Glomerular visceral epithelial cell (primary cell): Measurements from ENCODE around the gene FPR1.
A peak's percentile ranks its signal among the peaks of the same experiment; 100 is the strongest.

Experiments
- DNase-seq: peaks from one replicate; pipeline ENCODE4 v3.0.0-alpha.2; 2016; ENCODE audit errors: extremely low spot score

Gene FPR1

GRCh38 chr19:51751655-51752054 is at the start of gene FPR1:
FPR1 (minus strand) TSS chr19:51751878; CDS start chr19:51746994, 4,884 bp downstream.
- peak; percentile 89 for DNase-seq

- peak; percentile 4 for DNase-seq
Observed at GRCh38 chr19:51800473-51801244, 49.0 kb upstream of the FPR1 start.

GRCh38 chr19:51799774-51800472 is 48.2 kb upstream of the FPR1 start:
- DNase-seq = no peak

- DNase-seq = peak; percentile 96
Observed at GRCh38 chr19:51799034-51799773, 47.5 kb upstream of the FPR1 start.

- no peak for DNase-seq
Observed at GRCh38 chr19:51798062-51798461, 46.4 kb upstream of the FPR1 start.

- no peak for DNase-seq
Observed at GRCh38 chr19:51797480-51797879, 45.8 kb upstream of the FPR1 start.

GRCh38 chr19:51796195-51796679 is 44.6 kb upstream of the FPR1 start:
- no peak for DNase-seq

GRCh38 chr19:51794885-51795490 is 43.3 kb upstream of the FPR1 start, which contains the start of gene FPR3:
FPR3 (plus strand) TSS chr19:51795157; CDS start chr19:51823749, 28,592 bp downstream.
- no peak for DNase-seq

GRCh38 chr19:51793994-51794393 is 42.3 kb upstream of the FPR1 start:
- DNase-seq = no peak

GRCh38 chr19:51792932-51793331 is 41.3 kb upstream of the FPR1 start:
- no peak for DNase-seq

- no peak for DNase-seq
Observed at GRCh38 chr19:51789061-51789795, 37.5 kb upstream of the FPR1 start.

GRCh38 chr19:51788029-51788428 is 36.4 kb upstream of the FPR1 start:
- no peak for DNase-seq

- DNase-seq = no peak
Observed at GRCh38 chr19:51786646-51787494, 35.2 kb upstream of the FPR1 start.

- peak; percentile 47 for DNase-seq
Observed at GRCh38 chr19:51784922-51785690, 33.4 kb upstream of the FPR1 start.

- no peak for DNase-seq
Observed at GRCh38 chr19:51784109-51784785, 32.6 kb upstream of the FPR1 start.

GRCh38 chr19:51783372-51783771 is 31.7 kb upstream of the FPR1 start:
- DNase-seq = peak; percentile 54

- no peak for DNase-seq
Observed at GRCh38 chr19:51781999-51782398, 30.3 kb upstream of the FPR1 start.

GRCh38 chr19:51780270-51780669 is 28.6 kb upstream of the FPR1 start:
- DNase-seq = no peak

- no peak for DNase-seq
Observed at GRCh38 chr19:51779703-51780102, 28.0 kb upstream of the FPR1 start.
